Suprapubic skin (tissue), 4 donors: ENCODE measurements around the gene FOXO3. TPM values are rescaled to one million over a fixed set of nuclear protein-coding genes. Genes with fewer than 3 reads are reported as not detected.

Experiments
- DNase-seq, 2 donors: peaks; one replicate each; pipeline ENCODE4 v3.0.0-alpha.2; 2019; ENCODE audit warnings: low spot score in 2 of 2
- H3K27ac ChIP-seq: fragments of 200-600 bp; sonication (generic); one replicate; pipeline ENCODE4 v1.5.1; 2019
- H3K27me3 ChIP-seq: fragments of 200-600 bp; sonication (generic); one replicate; pipeline ENCODE4 v1.5.1; 2019
- H3K36me3 ChIP-seq: fragments of 200-600 bp; sonication (generic); one replicate; pipeline ENCODE4 v1.5.1; 2019
- H3K4me1 ChIP-seq: fragments of 200-600 bp; sonication (generic); one replicate; pipeline ENCODE4 v1.5.1; 2019
- H3K4me3 ChIP-seq: fragments of 200-600 bp; sonication (generic); one replicate; pipeline ENCODE4 v1.5.1; 2019; ENCODE audit warnings: mild to moderate bottlenecking
- H3K9me3 ChIP-seq: fragments of 200-600 bp; sonication (generic); one replicate; pipeline ENCODE4 v1.5.1; 2019
- CTCF ChIP-seq, 2 donors: fragments of 200-600 bp in 1 of 2; fragments of 450-650 bp in 1 of 2; sonication (generic) in 1 of 2; IDR thresholded peaks; one replicate each; pipeline ENCODE4 v1.5.1; 2016 to 2019; ENCODE audit warnings: antibody characterized with exemption in 2 of 2, mild to moderate bottlenecking in 1 of 2, moderate library complexity in 1 of 2
- EP300 ChIP-seq: sonication (generic); formaldehyde crosslinking; IDR thresholded peaks from one replicate; pipeline ENCODE4 v1.6.1; 2017; ENCODE audit warnings: antibody characterized with exemption
- POLR2A ChIP-seq, 2 donors: fragments of 450-650 bp; IDR thresholded peaks; one replicate each; pipeline ENCODE4 v1.6.1; 2017; ENCODE audit warnings: antibody characterized with exemption in 2 of 2, mild to moderate bottlenecking in 2 of 2, moderate library complexity in 2 of 2
- POLR2AphosphoS5 ChIP-seq, 3 donors: sonication (generic); formaldehyde crosslinking; IDR thresholded peaks; one replicate each; pipeline ENCODE4 v1.6.1; 2017; ENCODE audit warnings: antibody characterized with exemption in 3 of 3
- WGBS: methylation state at CpG from one replicate; pipeline ENCODE4 v1.1.5; 2018; 5-methylcytosine and 5-hydroxymethylcytosine counted together
- total RNA-seq, 4 donors: library from RNA; depleted of rRNA; stranded (reverse); fragments of >200 nt; gene quantifications; one replicate each; pipeline ENCODE4 v1.1.0, GENCODE V29; 2016

The FOXO3 gene
- total RNA-seq, 4 donors from 2014 or later, result 103 to 141 (median 121) TPM

- no peak overlapping the region for H3K4me3 ChIP-seq
- no peaks in the 10 kb centered on the region for H3K9me3 ChIP-seq
- no peak for DNase-seq
- H3K27ac ChIP-seq, result no peak overlapping the region
- WGBS, result 98% methylated on average over 2 of the region's 2 CpGs
- no peaks in the 10 kb centered on the region for H3K36me3 ChIP-seq
- no peak for TF ChIP-seq POLR2A (IDR thresholded peaks at IDR 0.05)
- H3K4me1 ChIP-seq, result peaks cover 20% of the 10 kb centered on the region
- no peaks in the 10 kb centered on the region for H3K27me3 ChIP-seq
Observed at GRCh38 chr6:108693430-108694154, 132.9 kb downstream of the FOXO3 start.

- no peaks in the 10 kb centered on the region for H3K9me3 ChIP-seq
- H3K27me3 ChIP-seq, result no peaks in the 10 kb centered on the region
- no peaks in the 10 kb centered on the region for H3K36me3 ChIP-seq
- no peak overlapping the region for H3K27ac ChIP-seq
- DNase-seq, result no peak
- TF ChIP-seq POLR2A (IDR thresholded peaks at IDR 0.05) (no peak), POLR2AphosphoS5 (IDR thresholded peaks at IDR 0.05) (no peak), EP300 (no peak), CTCF (IDR thresholded peaks at IDR 0.05) (no peak)
- peaks cover 7% of the 10 kb centered on the region for H3K4me1 ChIP-seq
- WGBS, result 64% methylated on average over 6 of the region's 6 CpGs
- H3K4me3 ChIP-seq, result no peak overlapping the region
Observed at GRCh38 chr6:108694816-108695215, 134.1 kb downstream of the FOXO3 start.

- TF ChIP-seq POLR2AphosphoS5 (IDR thresholded peaks at IDR 0.05) (no peak), POLR2A (IDR thresholded peaks at IDR 0.05) (no peak), CTCF (IDR thresholded peaks at IDR 0.05) (no peak), EP300 (no peak)
- WGBS, result 81% methylated on average over 14 of the region's 15 CpGs
- H3K9me3 ChIP-seq, result no peaks in the 10 kb centered on the region
- no peak overlapping the region for H3K4me3 ChIP-seq
- no peaks in the 10 kb centered on the region for H3K4me1 ChIP-seq
- no peaks in the 10 kb centered on the region for H3K36me3 ChIP-seq
- no peak overlapping the region for H3K27ac ChIP-seq
- DNase-seq, result no peak
- no peaks in the 10 kb centered on the region for H3K27me3 ChIP-seq
Observed at GRCh38 chr6:108697561-108698161, 136.9 kb downstream of the FOXO3 start.

GRCh38 chr6:108698593-108699289 lies 138.0 kb downstream of the FOXO3 start:
- H3K27me3 ChIP-seq, result no peaks in the 10 kb centered on the region
- H3K27ac ChIP-seq, result no peak overlapping the region
- WGBS, result 94% methylated on average over 11 of the region's 11 CpGs

More at GRCh38 chr6:108698593-108699289, 138.0 kb downstream of the FOXO3 start:
- Histone ChIP-seq H3K9me3 (peaks cover 7% of the 10 kb centered on the region), H3K4me1 (no peaks in the 10 kb centered on the region), H3K4me3 (no peak overlapping the region), H3K36me3 (no peaks in the 10 kb centered on the region)
- no peak for DNase-seq
- TF ChIP-seq POLR2AphosphoS5 (IDR thresholded peaks at IDR 0.05), result no peak
- TF ChIP-seq POLR2A (IDR thresholded peaks at IDR 0.05), result no peak
- TF ChIP-seq CTCF (IDR thresholded peaks at IDR 0.05), result no peak
- TF ChIP-seq EP300, result no peak
